SH-SY5Y (cell line): ENCODE measurements around the gene CEP104.

Experiments
- GATA2 ChIP-seq: IDR thresholded peaks from 2 replicates; pipeline ENCODE4 v1.6.1; 2011; ENCODE audit warnings: mild to moderate bottlenecking, low read depth, low read length
- GATA3 ChIP-seq: IDR thresholded peaks from 2 replicates; pipeline ENCODE4 v1.6.1; 2011; ENCODE audit warnings: low read depth, mild to moderate bottlenecking, low read length, moderate library complexity

CEP104 gene

DNA sequence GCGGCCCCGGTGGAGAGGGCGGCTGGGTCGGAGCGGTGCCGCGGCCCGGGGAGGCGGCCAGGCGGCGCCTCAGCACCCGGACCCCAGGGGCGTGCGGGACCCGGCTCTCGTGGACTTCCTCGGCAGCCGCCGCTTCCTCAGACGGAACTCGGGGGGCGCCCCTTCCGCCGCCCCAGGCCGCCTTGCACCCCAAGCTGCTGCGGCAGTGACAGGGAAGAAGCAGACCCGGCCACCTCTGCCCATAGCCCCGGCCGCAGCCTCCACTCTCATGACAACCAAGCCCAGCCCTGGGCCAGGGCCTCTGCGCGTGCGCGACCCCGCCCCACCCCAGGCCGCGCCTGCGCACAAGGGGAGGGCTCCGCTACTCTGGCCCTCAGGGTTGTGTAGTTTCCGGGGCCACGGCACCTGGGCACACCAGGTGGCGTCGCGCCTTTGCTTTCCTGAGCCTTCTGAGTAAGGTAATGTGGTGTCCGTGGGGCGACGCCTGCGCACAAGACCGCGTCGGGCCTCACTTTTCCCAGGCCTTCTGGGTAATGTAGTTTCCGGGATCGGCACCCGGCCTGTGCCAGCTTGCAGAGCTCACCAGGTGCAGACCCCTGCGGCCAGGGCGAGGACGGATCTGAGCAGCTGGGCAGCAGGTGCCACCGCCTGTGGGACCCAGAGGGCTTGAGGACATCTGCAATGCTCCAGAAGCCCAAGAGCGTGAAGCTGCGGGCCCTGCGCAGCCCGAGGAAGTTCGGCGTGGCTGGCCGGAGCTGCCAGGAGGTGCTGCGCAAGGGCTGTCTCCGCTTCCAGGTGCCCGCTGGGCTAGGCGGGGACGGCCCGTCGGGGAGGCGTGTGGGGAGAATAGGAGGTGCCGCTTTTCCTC lies at the start of gene CEP104, which contains the start of gene DFFB:
CEP104 (minus strand) TSS at position 289 of the 868 bp plus-strand sequence. CDS start 4,804 bp downstream, outside the sequence.
DFFB (plus strand) TSS at position 554 of the 868 bp plus-strand sequence; CDS start at position 682, 128 bp downstream.
- TF ChIP-seq GATA3 (no peak), GATA2 (no peak)

DNA sequence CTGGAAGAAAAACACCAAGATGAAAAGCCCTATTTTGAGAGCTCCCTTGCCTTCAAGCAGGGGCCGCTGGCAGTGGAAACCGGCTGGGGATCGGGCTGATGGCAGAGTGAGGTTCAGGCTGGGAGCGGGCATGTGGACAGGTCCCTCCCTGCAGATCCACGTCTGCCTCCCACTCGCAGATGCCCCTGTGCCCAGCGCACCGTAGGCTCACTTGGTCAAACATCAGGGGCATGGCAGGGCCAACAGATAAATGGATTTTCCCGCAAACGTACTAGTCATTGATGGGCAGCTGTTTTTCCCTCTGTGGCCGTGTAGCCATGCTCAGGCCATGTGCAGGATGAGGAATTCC lies 49.6 kb upstream of the CEP104 start:
- TF ChIP-seq GATA3 (no peak), GATA2 (no peak)

DNA sequence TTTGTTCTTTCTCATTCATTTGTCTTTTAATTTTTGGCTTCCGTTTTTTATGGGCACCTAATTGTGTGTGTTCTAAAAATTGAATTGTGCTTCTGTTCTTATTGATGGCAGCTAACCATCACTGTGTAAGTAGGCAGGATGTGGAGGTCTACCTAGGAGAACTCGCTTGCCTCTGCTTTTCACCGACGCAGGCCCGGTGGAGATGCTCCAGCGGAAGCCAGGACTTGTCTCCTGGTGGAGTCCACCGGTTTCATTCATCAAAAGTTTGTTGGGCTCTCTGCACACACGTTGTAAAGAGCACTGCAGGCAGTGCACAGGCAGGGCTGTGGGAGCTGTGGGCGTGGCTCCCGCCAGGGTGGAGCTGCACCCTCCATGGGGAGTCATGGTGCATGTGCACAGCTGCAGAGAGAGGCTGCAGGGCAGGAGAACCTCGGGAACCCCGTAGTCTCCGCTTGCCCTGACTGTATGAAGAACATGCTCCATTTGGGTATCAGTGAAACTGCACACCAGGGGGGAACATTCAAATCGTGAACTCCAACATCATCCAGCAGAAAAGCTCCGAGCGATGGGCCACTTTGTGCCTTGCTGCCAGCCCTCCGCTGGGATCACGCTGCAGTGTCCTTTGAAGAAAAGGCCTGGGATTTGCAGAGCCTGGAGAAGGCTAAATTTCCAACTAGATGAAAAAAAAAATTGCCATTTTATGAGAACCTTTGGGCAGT lies 49.1 kb upstream of the CEP104 start:
- TF ChIP-seq GATA3 (no peak), GATA2 (no peak)

DNA sequence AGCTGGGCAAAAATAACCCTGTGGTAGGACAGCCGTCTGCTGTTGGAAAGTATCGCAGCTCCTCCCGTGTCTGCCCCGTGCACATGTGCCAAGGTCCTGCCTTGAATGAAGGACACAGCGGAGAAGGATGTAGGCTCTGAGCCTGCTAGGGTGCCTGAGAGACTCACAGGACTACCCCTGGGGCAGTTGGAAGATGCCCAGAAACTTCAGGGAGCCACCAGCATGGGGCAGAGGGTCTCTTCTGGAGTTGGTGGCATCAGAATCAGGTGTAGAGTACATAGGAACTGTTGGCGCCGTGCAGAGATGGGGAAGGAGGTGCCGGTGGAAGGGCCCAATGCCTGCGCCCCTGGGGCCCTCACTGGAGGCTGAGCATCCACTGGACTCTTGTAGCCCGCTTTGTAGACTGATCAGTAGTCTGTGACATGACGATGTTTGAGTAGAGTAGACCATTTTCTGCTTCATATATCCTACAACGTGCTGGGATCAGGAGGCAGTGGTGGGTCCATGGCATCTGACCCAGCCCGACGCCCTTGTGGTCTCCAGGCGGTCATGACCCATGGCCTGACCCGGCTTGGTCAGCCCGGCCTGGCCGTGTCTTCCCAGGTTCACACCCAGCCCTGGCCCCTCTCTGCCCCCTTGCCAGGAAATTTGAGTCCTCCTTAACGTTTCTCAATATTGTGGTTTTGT lies 48.4 kb upstream of the CEP104 start:
- TF ChIP-seq GATA2 (no peak), GATA3 (no peak)

DNA sequence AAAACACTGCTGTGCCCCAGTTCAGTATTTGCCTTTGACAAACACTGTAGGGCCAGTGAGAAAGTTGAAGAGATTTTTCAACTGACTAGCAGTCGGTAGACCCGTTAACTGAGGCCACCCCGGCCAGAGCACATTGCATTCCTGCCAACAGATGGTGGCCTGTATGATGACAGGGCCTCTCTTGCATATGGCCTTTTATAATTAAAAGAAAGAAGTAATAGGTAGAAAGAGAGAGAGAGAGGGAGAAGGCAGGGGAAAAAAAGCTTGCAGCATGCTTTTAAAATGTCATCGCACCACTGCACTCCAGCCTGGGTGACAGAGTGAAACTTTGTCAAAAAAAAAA lies 47.8 kb upstream of the CEP104 start:
- TF ChIP-seq GATA2: no peak
- no peak for TF ChIP-seq GATA3

DNA sequence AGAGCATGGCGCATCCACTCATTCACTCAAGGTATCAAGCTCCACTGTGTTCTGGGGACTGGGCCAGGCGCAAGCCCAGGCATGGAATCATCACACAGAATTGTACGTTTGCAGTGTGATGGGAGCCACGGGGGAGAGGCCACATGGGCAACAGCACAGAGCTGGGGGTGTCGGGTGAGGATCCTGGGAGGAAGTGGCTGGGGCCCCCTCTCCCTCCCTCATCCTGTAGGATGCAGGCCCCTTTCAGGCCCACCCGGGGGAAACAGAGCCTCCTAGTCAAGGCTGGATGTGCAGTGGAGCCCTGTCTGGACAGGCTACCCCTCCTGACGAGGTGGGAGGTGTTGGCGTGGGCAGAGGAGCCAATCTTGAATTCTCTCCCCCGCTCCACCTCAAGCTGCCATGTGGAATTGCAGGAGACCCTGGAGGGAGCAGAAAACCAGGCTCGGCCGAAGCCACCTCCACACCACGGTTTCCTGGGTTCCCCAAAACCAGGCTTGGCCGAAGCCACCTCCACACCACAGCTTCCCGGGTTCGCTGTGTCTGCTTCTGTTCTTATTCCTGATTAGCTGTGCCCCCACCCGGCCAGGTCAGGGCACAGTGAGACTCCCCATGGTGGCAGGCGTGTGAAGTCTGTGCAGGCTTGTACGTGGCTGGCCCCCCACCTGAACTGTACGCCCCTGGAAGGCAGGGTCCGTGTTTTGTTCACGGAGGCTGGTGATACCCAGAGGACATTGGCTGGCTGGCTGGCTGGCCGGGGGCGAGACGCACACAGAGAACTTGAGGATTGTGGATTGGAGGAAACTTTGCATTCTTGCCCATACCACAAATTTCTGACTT lies 47.2 kb upstream of the CEP104 start:
- no peak for TF ChIP-seq GATA2
- no peak for TF ChIP-seq GATA3

DNA sequence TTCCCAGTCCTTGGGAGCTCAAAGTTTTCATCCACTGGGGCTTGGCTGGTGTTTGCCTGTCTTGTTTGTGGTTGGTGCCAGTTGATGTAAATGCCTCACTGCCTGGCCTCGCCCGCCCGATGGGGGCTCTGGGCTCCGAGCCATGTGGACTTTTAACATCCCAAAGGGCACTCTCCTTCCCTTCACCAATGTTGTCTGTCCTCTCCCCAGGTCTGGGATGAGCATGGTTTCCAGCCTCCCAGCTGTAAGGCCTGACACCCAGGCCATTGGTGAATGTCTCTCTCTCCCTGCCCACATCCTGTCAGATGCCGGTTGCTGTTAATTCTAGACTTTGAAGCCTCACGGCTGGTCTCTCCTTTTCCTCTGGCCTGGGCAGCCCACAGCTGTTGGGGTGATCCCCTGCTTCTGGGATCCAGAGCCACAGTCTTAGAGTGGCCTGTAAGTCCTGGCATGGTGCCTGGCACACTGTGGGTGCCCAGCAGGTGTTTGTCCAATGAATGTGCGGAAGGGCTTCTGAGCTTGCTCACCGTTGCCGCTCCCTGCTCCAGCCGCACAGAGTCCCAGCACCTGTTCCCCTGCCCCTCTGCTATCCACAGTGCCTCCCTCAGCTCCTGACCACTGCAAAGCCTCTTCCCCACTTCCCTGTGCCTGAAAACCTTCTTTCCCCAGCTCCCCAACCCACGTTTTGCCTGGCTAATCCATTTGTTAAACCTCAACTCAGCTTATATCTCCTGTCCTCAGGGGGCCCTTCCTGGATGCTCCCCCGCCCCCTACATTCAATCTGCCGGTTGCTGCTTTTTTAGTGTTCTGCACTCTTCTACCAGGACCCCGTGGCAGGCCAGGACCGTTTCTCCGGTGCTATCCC lies 46.4 kb upstream of the CEP104 start:
- no peak for TF ChIP-seq GATA3
- TF ChIP-seq GATA2: no peak

DNA sequence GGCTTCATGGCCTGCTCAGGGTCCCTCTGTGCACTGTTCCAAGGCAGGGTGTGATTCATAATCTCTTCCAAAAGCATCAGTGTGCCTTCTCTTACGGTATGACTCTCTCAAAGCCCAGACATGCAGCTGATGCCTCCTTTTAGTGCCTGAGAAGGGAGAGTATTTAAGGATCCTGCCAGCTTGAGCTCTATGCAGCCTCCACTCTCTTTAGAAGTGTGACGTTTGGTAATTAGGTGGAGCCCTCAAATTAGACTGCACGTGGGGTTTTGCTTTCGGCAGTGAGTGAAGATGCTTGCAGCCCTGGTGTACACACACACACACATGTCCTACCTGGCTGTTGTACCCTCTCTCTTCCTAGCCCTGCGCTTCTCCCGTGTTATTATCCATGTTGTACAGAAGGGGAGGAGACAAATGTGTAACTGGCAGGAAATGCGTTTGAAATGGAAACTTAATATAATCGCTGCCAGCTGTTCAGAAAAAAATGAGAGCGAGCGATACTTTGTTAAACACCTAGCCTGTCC lies 45.6 kb upstream of the CEP104 start:
- TF ChIP-seq GATA2 (no peak), GATA3 (no peak)

DNA sequence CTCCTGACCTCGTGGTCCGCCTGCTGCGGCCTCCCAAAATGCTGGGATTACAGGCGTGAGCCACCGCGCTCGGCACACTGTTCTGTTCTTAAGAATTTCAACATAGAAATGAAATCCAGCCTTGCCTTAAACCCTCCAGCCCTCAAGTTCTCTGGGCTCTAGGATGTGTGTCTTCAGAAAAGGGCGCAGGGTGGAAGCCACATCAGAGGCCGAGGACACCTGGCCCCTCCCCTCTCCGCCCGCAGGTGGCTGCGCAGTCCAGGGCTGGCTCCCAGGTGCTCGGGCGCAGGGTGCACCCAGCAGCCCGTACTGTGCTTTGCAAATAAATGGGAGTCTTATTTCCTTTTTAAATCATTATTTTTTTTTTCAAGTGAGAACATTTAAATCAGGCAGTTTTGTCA lies 45.1 kb upstream of the CEP104 start:
- TF ChIP-seq GATA3 (no peak), GATA2 (no peak)

DNA sequence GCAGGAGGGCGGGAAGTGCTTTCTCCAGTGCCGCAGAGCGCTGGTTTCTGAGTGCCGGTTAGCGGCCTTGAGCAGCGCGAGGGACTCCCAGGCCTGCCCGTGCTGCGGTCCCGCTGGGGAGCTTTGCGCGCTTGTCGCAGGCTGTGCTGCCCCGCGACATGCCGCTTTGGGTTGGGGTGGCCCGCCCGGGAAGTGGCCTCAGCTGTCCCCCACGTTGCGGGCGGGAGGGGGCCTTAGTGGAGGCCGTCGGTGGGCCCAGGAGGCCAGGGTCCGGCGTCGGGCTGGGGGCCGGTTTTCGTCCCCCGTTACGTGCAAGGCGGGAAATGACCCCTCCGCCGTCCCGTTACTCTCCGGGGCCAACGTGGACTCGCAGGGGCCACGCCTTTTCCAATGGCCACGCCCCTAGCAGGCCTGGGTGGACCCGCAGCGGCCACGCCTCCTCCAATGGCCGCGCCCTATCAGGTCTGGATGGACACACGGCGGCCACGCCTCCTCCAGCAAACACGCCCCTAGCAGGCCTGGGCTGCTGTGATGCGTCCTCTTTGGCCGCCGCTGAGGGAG lies 44.0 kb upstream of the CEP104 start:
- TF ChIP-seq GATA3 (no peak), GATA2 (no peak)

DNA sequence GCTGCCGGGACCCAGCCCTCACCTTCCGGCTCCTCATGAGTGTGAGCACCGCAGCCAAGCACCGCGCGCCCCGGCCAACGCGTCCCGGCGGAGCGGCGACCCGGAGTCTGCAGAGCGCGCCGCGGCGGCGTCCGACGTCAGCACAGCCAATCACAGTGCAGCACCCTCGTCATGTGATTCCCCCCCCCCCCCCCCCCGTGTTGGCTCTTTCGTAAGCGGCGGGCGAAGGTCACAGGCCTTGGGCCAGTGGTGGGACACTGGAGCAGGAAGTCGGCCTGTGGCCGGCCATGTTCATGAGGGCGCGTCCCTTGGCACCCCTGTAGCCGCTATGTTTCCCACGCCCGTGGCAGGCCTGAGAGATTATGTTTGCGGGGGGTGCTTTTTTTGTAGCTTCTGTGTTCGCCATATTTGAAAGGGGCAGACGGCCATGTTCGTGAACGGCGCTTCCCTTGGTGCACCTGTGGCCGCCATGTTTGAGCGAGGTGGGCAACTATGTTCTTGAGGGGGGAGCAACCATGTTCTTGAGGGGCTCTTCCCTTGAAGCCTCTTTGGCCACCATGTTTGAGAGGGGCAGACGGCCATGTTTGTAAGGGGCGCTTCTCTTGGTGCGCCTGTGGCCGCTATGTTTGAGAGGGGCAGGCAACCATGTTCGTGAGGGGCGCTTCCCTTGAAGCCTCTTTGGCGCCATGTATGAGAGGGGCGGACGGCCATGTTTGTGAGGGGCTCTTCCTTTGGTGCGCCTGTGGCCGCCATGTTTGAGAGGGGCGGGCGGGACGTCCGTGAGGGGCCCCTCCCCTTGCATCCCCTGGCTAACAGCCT lies 43.3 kb upstream of the CEP104 start, which contains the start of gene C1orf174:
C1orf174 (minus strand) TSS at position 123 of the 819 bp plus-strand sequence; CDS start at position 37, 86 bp downstream.
- TF ChIP-seq GATA2: no peak
- no peak for TF ChIP-seq GATA3
